Measurements from ENCODE around the gene PARP11. TPM values are rescaled to one million over a fixed set of nuclear protein-coding genes. Genes with fewer than 3 reads are reported as not detected.

Gene PARP11
- total RNA-seq, 1 experiment from 2014 or later, result 8.0 TPM

DNA sequence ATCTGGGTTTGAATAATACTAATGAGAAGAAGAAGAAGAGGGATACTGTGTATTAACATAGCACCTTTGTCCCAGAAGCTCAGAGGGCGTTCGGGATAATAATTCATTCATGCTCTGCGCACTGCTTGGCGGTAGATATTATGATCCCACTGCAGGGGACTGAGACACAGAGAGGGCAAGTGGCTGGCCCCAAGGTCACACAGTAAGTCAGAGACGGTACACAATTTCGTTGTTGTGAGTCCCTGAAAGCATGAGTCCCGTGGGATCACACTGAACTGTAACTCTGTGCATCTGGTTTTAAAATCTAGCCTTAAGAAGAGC lies 47.9 kb upstream of the PARP11 start:
- H3K4me1 Mint-ChIP-seq, result no peaks in the 10 kb centered on the region

DNA sequence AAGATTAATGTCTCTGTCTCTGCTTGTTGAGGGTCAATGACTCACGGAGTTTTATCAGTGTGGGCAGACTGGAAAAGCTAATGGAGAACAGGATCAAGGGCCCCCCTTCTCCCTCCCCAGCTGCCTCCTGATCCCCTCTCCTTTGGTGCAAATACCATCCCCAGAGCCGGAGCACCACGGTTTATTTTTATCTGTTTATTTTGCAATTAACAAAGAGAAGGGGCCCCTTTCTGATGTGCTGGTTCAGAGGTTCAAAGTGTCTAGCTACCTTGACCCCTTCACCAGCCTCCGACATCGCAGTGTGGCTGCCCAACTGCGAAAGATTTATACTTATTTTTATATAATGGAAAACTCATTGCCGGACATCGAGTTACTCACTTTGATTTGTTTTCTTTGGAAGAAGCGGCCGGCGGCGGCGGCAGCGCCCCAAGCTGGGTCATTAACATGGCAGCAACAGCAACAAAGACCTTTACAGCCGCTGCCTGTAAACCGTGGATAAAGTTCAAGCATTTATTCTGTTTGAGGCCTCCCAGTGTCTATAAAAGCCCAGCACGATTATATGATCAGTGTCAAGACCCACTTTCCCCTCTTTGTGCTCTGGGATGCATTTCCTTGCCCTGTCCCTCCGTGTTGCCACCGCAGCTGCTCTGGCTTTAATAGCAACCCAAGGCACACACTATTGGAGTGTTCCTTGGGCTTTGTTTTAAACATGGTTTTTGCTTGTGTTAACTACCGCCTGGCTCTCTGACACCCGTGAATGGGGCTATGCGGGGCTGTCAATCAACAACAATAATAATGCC lies 47.4 kb upstream of the PARP11 start:
- DNase-seq (ENCODE audit: low spot score) (no peak), ATAC-seq (no peak)
- CTCF ChIA-PET, result no interaction called here
- no peak overlapping the region for H3K4me3 Mint-ChIP-seq
- POLR2A ChIA-PET, result no interaction called here
- peaks cover 2% of the 10 kb centered on the region; the same call in 1 of the 2 replicates for H3K27me3 Mint-ChIP-seq (ENCODE audit: low read depth)
- H3K9me3 Mint-ChIP-seq, result no peaks in the 10 kb centered on the region
- H3K27ac Mint-ChIP-seq, result no peak overlapping the region
- no peaks in the 10 kb centered on the region for H3K36me3 Mint-ChIP-seq
- H3K4me1 Mint-ChIP-seq, result no peaks in the 10 kb centered on the region
- TF ChIP-seq FOXJ3 (CRISPR knock-in tag; IDR thresholded peaks at IDR 0.05; ENCODE audit: borderline replicate concordance), result no peak
- TF ChIP-seq, protein P1, sequence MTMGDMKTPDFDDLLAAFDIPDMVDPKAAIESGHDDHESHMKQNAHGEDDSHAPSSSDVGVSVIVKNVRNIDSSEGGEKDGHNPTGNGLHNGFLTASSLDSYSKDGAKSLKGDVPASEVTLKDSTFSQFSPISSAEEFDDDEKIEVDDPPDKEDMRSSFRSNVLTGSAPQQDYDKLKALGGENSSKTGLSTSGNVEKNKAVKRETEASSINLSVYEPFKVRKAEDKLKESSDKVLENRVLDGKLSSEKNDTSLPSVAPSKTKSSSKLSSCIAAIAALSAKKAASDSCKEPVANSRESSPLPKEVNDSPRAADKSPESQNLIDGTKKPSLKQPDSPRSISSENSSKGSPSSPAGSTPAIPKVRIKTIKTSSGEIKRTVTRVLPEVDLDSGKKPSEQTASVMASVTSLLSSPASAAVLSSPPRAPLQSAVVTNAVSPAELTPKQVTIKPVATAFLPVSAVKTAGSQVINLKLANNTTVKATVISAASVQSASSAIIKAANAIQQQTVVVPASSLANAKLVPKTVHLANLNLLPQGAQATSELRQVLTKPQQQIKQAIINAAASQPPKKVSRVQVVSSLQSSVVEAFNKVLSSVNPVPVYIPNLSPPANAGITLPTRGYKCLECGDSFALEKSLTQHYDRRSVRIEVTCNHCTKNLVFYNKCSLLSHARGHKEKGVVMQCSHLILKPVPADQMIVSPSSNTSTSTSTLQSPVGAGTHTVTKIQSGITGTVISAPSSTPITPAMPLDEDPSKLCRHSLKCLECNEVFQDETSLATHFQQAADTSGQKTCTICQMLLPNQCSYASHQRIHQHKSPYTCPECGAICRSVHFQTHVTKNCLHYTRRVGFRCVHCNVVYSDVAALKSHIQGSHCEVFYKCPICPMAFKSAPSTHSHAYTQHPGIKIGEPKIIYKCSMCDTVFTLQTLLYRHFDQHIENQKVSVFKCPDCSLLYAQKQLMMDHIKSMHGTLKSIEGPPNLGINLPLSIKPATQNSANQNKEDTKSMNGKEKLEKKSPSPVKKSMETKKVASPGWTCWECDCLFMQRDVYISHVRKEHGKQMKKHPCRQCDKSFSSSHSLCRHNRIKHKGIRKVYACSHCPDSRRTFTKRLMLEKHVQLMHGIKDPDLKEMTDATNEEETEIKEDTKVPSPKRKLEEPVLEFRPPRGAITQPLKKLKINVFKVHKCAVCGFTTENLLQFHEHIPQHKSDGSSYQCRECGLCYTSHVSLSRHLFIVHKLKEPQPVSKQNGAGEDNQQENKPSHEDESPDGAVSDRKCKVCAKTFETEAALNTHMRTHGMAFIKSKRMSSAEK (CRISPR knock-in tag; IDR thresholded peaks at IDR 0.05; ENCODE audit: borderline replicate concordance), result no peak
- no peak for TF ChIP-seq ZBTB21 (CRISPR knock-in tag; IDR thresholded peaks at IDR 0.05; ENCODE audit: borderline replicate concordance)
- no peak for TF ChIP-seq TEAD4 (CRISPR knock-in tag; IDR thresholded peaks at IDR 0.05)
- TF ChIP-seq, protein P2, sequence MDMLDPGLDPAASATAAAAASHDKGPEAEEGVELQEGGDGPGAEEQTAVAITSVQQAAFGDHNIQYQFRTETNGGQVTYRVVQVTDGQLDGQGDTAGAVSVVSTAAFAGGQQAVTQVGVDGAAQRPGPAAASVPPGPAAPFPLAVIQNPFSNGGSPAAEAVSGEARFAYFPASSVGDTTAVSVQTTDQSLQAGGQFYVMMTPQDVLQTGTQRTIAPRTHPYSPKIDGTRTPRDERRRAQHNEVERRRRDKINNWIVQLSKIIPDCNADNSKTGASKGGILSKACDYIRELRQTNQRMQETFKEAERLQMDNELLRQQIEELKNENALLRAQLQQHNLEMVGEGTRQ (CRISPR knock-in tag; IDR thresholded peaks at IDR 0.05), result no peak
- TF ChIP-seq, protein P3, sequence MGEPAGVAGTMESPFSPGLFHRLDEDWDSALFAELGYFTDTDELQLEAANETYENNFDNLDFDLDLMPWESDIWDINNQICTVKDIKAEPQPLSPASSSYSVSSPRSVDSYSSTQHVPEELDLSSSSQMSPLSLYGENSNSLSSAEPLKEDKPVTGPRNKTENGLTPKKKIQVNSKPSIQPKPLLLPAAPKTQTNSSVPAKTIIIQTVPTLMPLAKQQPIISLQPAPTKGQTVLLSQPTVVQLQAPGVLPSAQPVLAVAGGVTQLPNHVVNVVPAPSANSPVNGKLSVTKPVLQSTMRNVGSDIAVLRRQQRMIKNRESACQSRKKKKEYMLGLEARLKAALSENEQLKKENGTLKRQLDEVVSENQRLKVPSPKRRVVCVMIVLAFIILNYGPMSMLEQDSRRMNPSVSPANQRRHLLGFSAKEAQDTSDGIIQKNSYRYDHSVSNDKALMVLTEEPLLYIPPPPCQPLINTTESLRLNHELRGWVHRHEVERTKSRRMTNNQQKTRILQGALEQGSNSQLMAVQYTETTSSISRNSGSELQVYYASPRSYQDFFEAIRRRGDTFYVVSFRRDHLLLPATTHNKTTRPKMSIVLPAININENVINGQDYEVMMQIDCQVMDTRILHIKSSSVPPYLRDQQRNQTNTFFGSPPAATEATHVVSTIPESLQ (CRISPR knock-in tag; IDR thresholded peaks at IDR 0.05), result no peak
- TF ChIP-seq, protein P4, sequence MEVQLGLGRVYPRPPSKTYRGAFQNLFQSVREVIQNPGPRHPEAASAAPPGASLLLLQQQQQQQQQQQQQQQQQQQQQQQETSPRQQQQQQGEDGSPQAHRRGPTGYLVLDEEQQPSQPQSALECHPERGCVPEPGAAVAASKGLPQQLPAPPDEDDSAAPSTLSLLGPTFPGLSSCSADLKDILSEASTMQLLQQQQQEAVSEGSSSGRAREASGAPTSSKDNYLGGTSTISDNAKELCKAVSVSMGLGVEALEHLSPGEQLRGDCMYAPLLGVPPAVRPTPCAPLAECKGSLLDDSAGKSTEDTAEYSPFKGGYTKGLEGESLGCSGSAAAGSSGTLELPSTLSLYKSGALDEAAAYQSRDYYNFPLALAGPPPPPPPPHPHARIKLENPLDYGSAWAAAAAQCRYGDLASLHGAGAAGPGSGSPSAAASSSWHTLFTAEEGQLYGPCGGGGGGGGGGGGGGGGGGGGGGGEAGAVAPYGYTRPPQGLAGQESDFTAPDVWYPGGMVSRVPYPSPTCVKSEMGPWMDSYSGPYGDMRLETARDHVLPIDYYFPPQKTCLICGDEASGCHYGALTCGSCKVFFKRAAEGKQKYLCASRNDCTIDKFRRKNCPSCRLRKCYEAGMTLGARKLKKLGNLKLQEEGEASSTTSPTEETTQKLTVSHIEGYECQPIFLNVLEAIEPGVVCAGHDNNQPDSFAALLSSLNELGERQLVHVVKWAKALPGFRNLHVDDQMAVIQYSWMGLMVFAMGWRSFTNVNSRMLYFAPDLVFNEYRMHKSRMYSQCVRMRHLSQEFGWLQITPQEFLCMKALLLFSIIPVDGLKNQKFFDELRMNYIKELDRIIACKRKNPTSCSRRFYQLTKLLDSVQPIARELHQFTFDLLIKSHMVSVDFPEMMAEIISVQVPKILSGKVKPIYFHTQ (CRISPR knock-in tag; IDR thresholded peaks at IDR 0.05), result no peak

More for the DNA sequence above, 47.9 kb upstream of the PARP11 start:
- POLR2A ChIA-PET, result no interaction called here
- ATAC-seq, result no peak
- no peak for DNase-seq (ENCODE audit: low spot score)
- H3K4me3 Mint-ChIP-seq, result no peak overlapping the region
- no peaks in the 10 kb centered on the region for H3K36me3 Mint-ChIP-seq
- H3K27me3 Mint-ChIP-seq (ENCODE audit: low read depth), result peaks cover 2% of the 10 kb centered on the region; the same call in 1 of the 2 replicates
- H3K9me3 Mint-ChIP-seq, result peaks cover 4% of the 10 kb centered on the region
- no peak overlapping the region for H3K27ac Mint-ChIP-seq
- TF ChIP-seq HMGA2 (CRISPR knock-in tag; IDR thresholded peaks at IDR 0.05) (no peak), ETV6 (CRISPR knock-in tag; IDR thresholded peaks at IDR 0.05) (no peak), CREM (CRISPR knock-in tag; IDR thresholded peaks at IDR 0.05) (no peak), OVOL2 (CRISPR knock-in tag; IDR thresholded peaks at IDR 0.05; ENCODE audit: borderline replicate concordance) (no peak), ZNF219 (CRISPR knock-in tag; IDR thresholded peaks at IDR 0.05; ENCODE audit: borderline replicate concordance) (no peak), CBFB (CRISPR knock-in tag; IDR thresholded peaks at IDR 0.05; ENCODE audit: low read depth) (no peak), SOX15 (CRISPR knock-in tag; IDR thresholded peaks at IDR 0.05) (no peak), SMAD4 (CRISPR knock-in tag; IDR thresholded peaks at IDR 0.05) (no peak)
- TF ChIP-seq, protein P5, sequence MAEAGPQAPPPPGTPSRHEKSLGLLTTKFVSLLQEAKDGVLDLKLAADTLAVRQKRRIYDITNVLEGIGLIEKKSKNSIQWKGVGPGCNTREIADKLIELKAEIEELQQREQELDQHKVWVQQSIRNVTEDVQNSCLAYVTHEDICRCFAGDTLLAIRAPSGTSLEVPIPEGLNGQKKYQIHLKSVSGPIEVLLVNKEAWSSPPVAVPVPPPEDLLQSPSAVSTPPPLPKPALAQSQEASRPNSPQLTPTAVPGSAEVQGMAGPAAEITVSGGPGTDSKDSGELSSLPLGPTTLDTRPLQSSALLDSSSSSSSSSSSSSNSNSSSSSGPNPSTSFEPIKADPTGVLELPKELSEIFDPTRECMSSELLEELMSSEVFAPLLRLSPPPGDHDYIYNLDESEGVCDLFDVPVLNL (CRISPR knock-in tag; IDR thresholded peaks at IDR 0.05; ENCODE audit: borderline replicate concordance, low read depth), result no peak
- TF ChIP-seq, protein P6, sequence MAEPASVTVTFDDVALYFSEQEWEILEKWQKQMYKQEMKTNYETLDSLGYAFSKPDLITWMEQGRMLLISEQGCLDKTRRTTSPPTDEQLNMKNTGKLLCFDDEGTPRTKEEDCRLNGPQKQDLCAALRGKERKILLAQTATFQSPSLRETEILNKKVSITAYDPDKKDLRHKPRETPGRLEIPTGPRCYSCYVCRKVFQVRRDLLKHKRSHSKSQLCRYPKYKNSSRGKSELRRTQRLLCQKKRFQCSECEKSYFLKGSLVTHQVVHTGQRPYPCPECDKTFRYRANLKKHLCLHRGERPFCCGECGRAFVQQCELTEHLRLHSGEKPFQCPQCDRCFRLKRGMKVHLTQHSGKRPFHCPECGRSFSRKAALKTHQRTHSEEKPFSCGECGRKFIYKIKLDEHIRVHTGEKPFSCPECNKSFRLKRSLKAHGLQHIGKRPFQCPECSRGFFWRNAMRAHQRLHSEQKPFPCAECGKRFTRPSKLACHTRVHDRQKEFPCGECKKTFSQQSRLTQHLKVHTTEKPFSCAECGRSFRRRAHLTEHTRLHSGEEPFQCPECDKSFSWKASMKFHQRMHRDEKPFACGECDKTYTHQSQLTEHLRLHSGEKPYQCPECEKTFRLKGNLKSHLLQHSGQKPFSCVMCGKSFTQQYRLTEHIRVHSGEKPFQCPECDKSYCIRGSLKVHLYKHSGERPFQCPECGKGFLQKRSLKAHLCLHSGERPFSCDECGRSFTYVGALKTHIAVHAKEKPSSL (CRISPR knock-in tag; conservative IDR thresholded peaks at IDR 0.05), result no peak
- TF ChIP-seq, protein P7, sequence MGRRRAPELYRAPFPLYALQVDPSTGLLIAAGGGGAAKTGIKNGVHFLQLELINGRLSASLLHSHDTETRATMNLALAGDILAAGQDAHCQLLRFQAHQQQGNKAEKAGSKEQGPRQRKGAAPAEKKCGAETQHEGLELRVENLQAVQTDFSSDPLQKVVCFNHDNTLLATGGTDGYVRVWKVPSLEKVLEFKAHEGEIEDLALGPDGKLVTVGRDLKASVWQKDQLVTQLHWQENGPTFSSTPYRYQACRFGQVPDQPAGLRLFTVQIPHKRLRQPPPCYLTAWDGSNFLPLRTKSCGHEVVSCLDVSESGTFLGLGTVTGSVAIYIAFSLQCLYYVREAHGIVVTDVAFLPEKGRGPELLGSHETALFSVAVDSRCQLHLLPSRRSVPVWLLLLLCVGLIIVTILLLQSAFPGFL (CRISPR knock-in tag; IDR thresholded peaks at IDR 0.05; ENCODE audit: borderline replicate concordance), result no peak
- CTCF ChIA-PET, result no interaction called here

All from WTC11 (cell line).